ENCODE data around the gene ANKS1B. TPM values are rescaled to one million over a fixed set of nuclear protein-coding genes. Genes with fewer than 3 reads are reported as not detected.
A peak's percentile ranks its signal among the peaks of the same experiment; 100 is the strongest.

The ANKS1B gene
- total RNA-seq, result under 1 TPM; 0.28 to 0.55 TPM
- polyA plus RNA-seq, result not detected

DNA sequence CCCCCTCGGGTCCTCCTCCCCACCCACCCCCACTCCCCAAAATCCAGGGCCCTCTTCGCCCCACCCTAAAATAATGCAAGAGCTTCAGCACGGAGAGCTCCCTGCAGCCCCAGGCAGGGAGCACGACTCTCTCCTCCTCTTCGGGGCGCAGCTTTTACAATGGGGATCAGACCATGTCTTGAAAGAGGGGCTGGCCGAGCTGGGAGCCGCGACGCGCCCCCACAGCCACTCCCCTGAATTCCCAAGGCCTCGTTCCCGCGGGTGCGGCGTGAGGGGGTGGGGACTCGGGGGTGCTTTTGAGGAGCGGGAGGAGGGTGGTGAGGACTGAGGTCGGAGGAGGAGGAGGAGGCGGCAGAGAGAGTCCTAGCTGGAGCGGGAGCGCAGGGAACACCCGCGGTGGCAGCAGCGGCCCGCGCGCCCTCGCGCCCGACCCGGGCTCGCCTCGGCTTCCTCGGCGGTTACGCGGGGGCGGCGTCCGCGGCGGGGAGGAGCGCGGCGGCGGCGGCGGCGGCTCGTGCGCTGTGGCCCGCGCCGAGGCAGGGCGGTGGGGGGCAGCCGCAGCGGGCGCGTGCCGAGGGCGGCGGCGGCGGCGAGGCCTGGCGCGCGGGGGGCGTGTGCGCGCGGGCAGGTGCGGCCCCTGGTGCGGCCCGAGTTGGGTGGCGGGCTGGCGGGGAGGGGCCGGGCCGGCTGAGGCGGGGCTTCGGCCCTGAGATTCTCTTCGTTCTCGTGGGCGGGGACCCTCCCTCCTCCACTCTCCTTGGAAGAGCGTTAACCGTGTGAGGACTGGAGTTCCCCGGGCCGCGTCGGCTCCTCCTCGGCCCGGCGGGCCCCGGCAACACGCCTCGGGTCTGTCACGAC is at the start of gene ANKS1B:
Gene ANKS1B, minus strand, starts transcription at position 666 of the 858 bp plus-strand sequence. CDS start 699 bp downstream, outside the sequence.
- H3K4me3 Mint-ChIP-seq, result peak within 1 kb of the TSS; percentile 40 to 75 (median 59)
- Histone ChIP-seq H3K27me3 (ENCODE audit: insufficient read depth, low read length) (peaks cover 3% of the 10 kb centered on the region), H3K4me3 (ENCODE audit: low read length in 2 of 2) (no peak within 1 kb of the TSS), H3K4me1 (ENCODE audit: insufficient read depth, low read length) (peaks cover 4% of the 10 kb centered on the region), H3K9me3 (ENCODE audit: control insufficient read depth in 1 of 2, low read length in 2 of 2) (no peaks in the 10 kb centered on the region), H3K36me3 (ENCODE audit: insufficient read depth, low read length) (no peaks in the 10 kb centered on the region), H3K27ac (ENCODE audit: low read depth, low read length) (no peak within 1 kb of the TSS)
- intact Hi-C loops (cut with micrococcal nuclease), result no loop called here
- ChIA-PET CTCF (ENCODE audit: partially characterized antibody) (no interaction called here), POLR2A (ENCODE audit: partially characterized antibody) (no interaction called here)
- H3K27me3 Mint-ChIP-seq, result peaks cover 29 to 39% of the 10 kb centered on the region in 2 donors
- peaks cover 0 to 4% (median under 1%) of the 10 kb centered on the region in 8 donors for H3K9me3 Mint-ChIP-seq
- H3K36me3 Mint-ChIP-seq, result no peaks in the 10 kb centered on the region
- H3K4me1 Mint-ChIP-seq, result peaks cover 4 to 18% (median 13%) of the 10 kb centered on the region in 4 donors
- no peak for DNase-seq
- H3K27ac Mint-ChIP-seq, result peak within 1 kb of the TSS in 1 of 7 donors; percentile 60

DNA sequence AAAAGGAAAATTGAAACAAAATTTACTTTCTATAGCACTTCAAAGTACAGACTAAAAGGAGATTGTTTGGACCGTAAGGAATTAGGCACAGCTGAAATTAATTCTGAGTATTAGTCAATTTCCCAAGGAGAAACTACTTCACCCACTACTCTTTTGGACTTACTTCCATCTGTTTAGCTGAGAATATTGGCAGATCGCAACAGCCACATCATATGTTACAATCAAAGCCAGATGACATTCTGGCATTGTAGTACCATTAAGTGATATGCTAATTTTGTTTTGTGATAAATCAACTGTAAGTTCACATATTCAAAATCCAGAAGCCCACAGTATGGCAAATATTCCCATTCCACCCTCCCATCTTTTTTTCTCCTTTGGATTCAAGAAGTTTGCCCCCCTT is 47.1 kb upstream of the ANKS1B start:
- peaks cover 0 to 2% (median 0%) of the 10 kb centered on the region in 8 donors for H3K9me3 Mint-ChIP-seq
- H3K4me3 Mint-ChIP-seq, result no peak overlapping the region
- Histone ChIP-seq H3K4me1 (ENCODE audit: insufficient read depth, low read length) (no peaks in the 10 kb centered on the region), H3K9me3 (ENCODE audit: control insufficient read depth in 1 of 2, low read length in 2 of 2) (no peaks in the 10 kb centered on the region), H3K27me3 (ENCODE audit: insufficient read depth, low read length) (no peaks in the 10 kb centered on the region), H3K36me3 (ENCODE audit: insufficient read depth, low read length) (no peaks in the 10 kb centered on the region), H3K27ac (ENCODE audit: low read depth, low read length) (no peak overlapping the region), H3K4me3 (ENCODE audit: low read length in 2 of 2) (no peak overlapping the region)
- POLR2A ChIA-PET (ENCODE audit: partially characterized antibody), result no interaction called here
- H3K27ac Mint-ChIP-seq, result no peak overlapping the region
- CTCF ChIA-PET (ENCODE audit: partially characterized antibody), result no interaction called here
- H3K4me1 Mint-ChIP-seq, result no peaks in the 10 kb centered on the region
- H3K36me3 Mint-ChIP-seq, result peaks cover 12 to 22% of the 10 kb centered on the region in 2 donors
- intact Hi-C loops (cut with micrococcal nuclease), result no loop called here
- no peak for DNase-seq
- H3K27me3 Mint-ChIP-seq, result no peaks in the 10 kb centered on the region

DNA sequence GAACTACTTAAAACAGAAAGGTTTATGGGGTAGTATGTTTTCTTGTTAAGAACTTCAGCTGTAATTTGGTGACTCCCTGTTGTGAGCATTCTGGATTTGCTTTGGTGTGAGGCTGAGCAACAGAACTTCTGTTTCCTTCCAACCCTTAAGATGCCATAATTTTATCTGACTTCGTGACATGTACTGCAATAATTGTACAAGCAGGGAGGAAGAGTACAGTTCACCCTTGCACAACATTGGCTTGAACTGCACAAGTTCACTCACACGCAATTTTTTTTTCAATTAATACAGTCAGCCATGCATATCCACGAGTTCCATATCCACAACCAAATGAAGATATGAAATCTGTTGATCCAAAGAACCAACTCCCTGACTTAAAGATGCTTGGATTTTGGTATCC is 42.9 kb upstream of the ANKS1B start:
- H3K36me3 Mint-ChIP-seq, result peaks cover 0 to 8% of the 10 kb centered on the region in 2 donors
- H3K4me3 Mint-ChIP-seq, result no peak overlapping the region
- no peak for DNase-seq
- H3K4me1 ChIP-seq (ENCODE audit: insufficient read depth, low read length), result no peaks in the 10 kb centered on the region
- no peak overlapping the region for H3K4me3 ChIP-seq (ENCODE audit: low read length in 2 of 2)
- intact Hi-C loops (cut with micrococcal nuclease), result no loop called here
- H3K27ac Mint-ChIP-seq, result no peak overlapping the region
- no peaks in the 10 kb centered on the region for H3K27me3 ChIP-seq (ENCODE audit: insufficient read depth, low read length)
- no peaks in the 10 kb centered on the region for H3K27me3 Mint-ChIP-seq
- H3K4me1 Mint-ChIP-seq, result no peaks in the 10 kb centered on the region
- POLR2A ChIA-PET (ENCODE audit: partially characterized antibody), result no interaction called here
- no peaks in the 10 kb centered on the region for H3K9me3 ChIP-seq (ENCODE audit: control insufficient read depth in 1 of 2, low read length in 2 of 2)
- CTCF ChIA-PET (ENCODE audit: partially characterized antibody), result no interaction called here
- no peak overlapping the region for H3K27ac ChIP-seq (ENCODE audit: low read depth, low read length)
- H3K36me3 ChIP-seq (ENCODE audit: insufficient read depth, low read length), result no peaks in the 10 kb centered on the region
- H3K9me3 Mint-ChIP-seq, result peaks cover 0 to 2% (median 0%) of the 10 kb centered on the region in 8 donors

DNA sequence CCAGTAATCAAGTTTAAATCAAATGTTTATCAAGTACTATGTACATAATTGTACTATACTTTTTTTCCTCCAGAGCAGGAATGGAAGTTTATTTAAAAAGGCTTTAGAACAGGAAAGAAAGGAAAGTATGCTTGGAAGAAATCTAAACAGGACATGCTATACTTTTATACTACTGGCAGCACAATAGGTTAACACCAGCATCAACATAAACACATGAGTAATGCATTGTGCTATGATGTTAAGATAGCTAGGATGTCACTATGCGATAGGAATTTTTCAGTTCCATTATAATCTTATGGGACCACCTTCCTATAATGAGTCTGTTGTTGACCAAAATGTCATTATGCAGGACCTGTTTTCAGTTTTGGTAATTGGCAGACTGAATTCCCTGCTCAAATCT is 41.5 kb upstream of the ANKS1B start:
- Histone ChIP-seq H3K36me3 (ENCODE audit: insufficient read depth, low read length) (no peaks in the 10 kb centered on the region), H3K4me1 (ENCODE audit: insufficient read depth, low read length) (no peaks in the 10 kb centered on the region), H3K27ac (ENCODE audit: low read depth, low read length) (no peak overlapping the region), H3K27me3 (ENCODE audit: insufficient read depth, low read length) (no peaks in the 10 kb centered on the region), H3K9me3 (ENCODE audit: control insufficient read depth in 1 of 2, low read length in 2 of 2) (no peaks in the 10 kb centered on the region), H3K4me3 (ENCODE audit: low read length in 2 of 2) (no peak overlapping the region)
- H3K9me3 Mint-ChIP-seq, result peaks cover 0 to 8% (median 1%) of the 10 kb centered on the region in 8 donors
- no peak overlapping the region for H3K4me3 Mint-ChIP-seq
- ChIA-PET CTCF (ENCODE audit: partially characterized antibody) (no interaction called here), POLR2A (ENCODE audit: partially characterized antibody) (no interaction called here)
- H3K27ac Mint-ChIP-seq, result no peak overlapping the region
- H3K36me3 Mint-ChIP-seq, result peaks cover 2 to 8% of the 10 kb centered on the region in 2 donors
- intact Hi-C loops (cut with micrococcal nuclease), result no loop called here
- no peaks in the 10 kb centered on the region for H3K27me3 Mint-ChIP-seq
- no peak for DNase-seq
- H3K4me1 Mint-ChIP-seq, result no peaks in the 10 kb centered on the region

DNA sequence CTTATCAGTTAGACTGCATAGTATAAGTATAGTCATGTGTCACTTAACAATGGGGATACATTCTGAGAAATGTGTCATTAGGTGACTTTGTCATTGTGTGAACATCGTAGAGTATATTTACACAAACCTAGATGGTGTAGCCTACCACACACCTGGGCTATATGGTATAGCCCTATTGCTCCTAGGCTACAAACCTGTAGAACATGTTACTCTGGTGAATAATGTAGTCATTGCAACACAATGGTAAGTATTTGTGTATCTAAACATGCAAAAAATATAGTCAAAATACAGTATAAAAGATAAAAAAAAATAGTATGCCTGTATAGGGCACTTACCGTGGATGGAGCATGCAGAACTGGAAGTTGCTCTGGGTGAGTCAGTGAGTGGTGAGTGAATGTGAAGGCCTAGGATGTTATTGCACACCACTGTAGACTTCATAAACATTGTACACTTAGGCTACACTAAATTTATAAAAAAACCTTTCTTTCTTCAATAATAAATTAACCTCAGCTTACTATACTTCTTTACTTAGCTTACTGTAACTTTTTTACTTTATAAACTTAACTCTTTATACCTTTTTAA is 40.3 kb upstream of the ANKS1B start:
- CTCF ChIA-PET (ENCODE audit: partially characterized antibody), result no interaction called here
- no peak overlapping the region for H3K4me3 ChIP-seq (ENCODE audit: low read length in 2 of 2)

DNA sequence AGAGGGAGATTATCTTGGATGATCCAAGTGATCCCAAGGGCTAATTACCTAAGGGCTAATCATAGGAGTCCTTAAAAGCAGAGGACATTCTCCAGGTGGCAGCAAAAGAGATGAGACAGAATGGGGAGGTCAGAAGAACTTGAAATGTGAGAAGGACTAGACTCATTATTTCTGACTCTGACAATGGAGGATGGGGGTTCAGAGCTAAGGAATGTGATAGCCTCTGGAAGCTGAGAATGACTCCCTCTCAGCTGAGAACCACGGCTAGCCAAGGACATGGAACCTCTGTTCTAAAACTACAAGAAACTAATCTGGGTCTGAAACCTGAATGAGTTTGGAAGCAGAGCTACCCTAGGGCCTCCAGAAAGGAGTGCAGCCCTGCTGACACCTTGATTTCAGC is 35.6 kb upstream of the ANKS1B start:
- no peak overlapping the region for H3K4me3 Mint-ChIP-seq
- Histone ChIP-seq H3K4me1 (ENCODE audit: insufficient read depth, low read length) (no peaks in the 10 kb centered on the region), H3K9me3 (ENCODE audit: control insufficient read depth in 1 of 2, low read length in 2 of 2) (no peaks in the 10 kb centered on the region), H3K4me3 (ENCODE audit: low read length in 2 of 2) (no peak overlapping the region), H3K36me3 (ENCODE audit: insufficient read depth, low read length) (no peaks in the 10 kb centered on the region), H3K27ac (ENCODE audit: low read depth, low read length) (no peak overlapping the region), H3K27me3 (ENCODE audit: insufficient read depth, low read length) (no peaks in the 10 kb centered on the region)
- intact Hi-C loops (cut with micrococcal nuclease), result no loop called here
- no peaks in the 10 kb centered on the region for H3K4me1 Mint-ChIP-seq
- H3K27me3 Mint-ChIP-seq, result no peaks in the 10 kb centered on the region
- DNase-seq, result no peak
- peaks cover 2 to 11% of the 10 kb centered on the region in 2 donors for H3K36me3 Mint-ChIP-seq
- peaks cover 0 to 22% (median 7%) of the 10 kb centered on the region in 8 donors for H3K9me3 Mint-ChIP-seq
- POLR2A ChIA-PET (ENCODE audit: partially characterized antibody), result no interaction called here
- CTCF ChIA-PET (ENCODE audit: partially characterized antibody), result no interaction called here
- no peak overlapping the region for H3K27ac Mint-ChIP-seq

More for the DNA sequence above, 40.3 kb upstream of the ANKS1B start:
- H3K36me3 ChIP-seq (ENCODE audit: insufficient read depth, low read length), result no peaks in the 10 kb centered on the region
- no peaks in the 10 kb centered on the region for H3K27me3 Mint-ChIP-seq
- no peaks in the 10 kb centered on the region for H3K9me3 ChIP-seq (ENCODE audit: control insufficient read depth in 1 of 2, low read length in 2 of 2)
- H3K27me3 ChIP-seq (ENCODE audit: insufficient read depth, low read length), result no peaks in the 10 kb centered on the region
- H3K4me3 Mint-ChIP-seq, result no peak overlapping the region
- H3K27ac Mint-ChIP-seq, result no peak overlapping the region
- no peak overlapping the region for H3K27ac ChIP-seq (ENCODE audit: low read depth, low read length)
- POLR2A ChIA-PET (ENCODE audit: partially characterized antibody), result no interaction called here
- no peaks in the 10 kb centered on the region for H3K4me1 ChIP-seq (ENCODE audit: insufficient read depth, low read length)
- peaks cover 0 to 8% (median 1%) of the 10 kb centered on the region in 8 donors for H3K9me3 Mint-ChIP-seq
- H3K4me1 Mint-ChIP-seq, result no peaks in the 10 kb centered on the region
- intact Hi-C loops (cut with micrococcal nuclease), result no loop called here
- DNase-seq, result no peak
- peaks cover 2 to 11% of the 10 kb centered on the region in 2 donors for H3K36me3 Mint-ChIP-seq

DNA sequence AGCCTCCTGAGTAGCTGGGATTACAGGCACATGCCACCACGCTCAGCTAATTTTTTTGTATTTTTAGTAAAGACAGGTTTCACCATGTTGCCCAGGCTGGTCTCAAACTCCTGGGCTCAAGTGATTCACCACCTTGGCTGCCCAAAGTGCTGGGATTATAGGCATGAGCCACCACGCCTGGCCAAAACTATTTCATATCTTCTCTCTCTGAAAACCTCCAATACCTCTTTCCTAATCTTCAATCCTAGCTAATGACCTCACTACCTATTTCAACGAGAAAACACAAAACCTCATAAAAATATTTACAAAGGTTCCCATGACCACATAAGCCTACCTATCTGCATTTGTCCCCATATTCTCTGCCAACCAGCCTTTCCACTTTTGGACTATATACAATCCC is 32.3 kb upstream of the ANKS1B start:
- peaks cover 4 to 11% of the 10 kb centered on the region in 2 donors for H3K36me3 Mint-ChIP-seq
- ChIA-PET POLR2A (ENCODE audit: partially characterized antibody) (no interaction called here), CTCF (ENCODE audit: partially characterized antibody) (interaction anchor here (0.7 kb wide), 1 partner anchor 21 kb away, joined by 3 read pairs; no protein-coding TSS in a partner anchor)
- no peaks in the 10 kb centered on the region for H3K9me3 ChIP-seq (ENCODE audit: control insufficient read depth in 1 of 2, low read length in 2 of 2)
- peaks cover 0 to 34% (median 13%) of the 10 kb centered on the region in 8 donors for H3K9me3 Mint-ChIP-seq
- intact Hi-C loops (cut with micrococcal nuclease), result no loop called here
- H3K36me3 ChIP-seq (ENCODE audit: insufficient read depth, low read length), result no peaks in the 10 kb centered on the region
- no peaks in the 10 kb centered on the region for H3K27me3 ChIP-seq (ENCODE audit: insufficient read depth, low read length)
- no peak for DNase-seq
- no peaks in the 10 kb centered on the region for H3K4me1 Mint-ChIP-seq
- no peaks in the 10 kb centered on the region for H3K4me1 ChIP-seq (ENCODE audit: insufficient read depth, low read length)
- H3K27ac Mint-ChIP-seq, result no peak overlapping the region
- no peak overlapping the region for H3K4me3 ChIP-seq (ENCODE audit: low read length in 2 of 2)
- H3K27ac ChIP-seq (ENCODE audit: low read depth, low read length), result no peak overlapping the region
- H3K27me3 Mint-ChIP-seq, result no peaks in the 10 kb centered on the region
- H3K4me3 Mint-ChIP-seq, result no peak overlapping the region

All from CD4-positive, alpha-beta memory T cell (primary cell).